Caco-2 (cell line): ENCODE results near the gene VPS13D. TPM values are rescaled to one million over a fixed set of nuclear protein-coding genes. Genes with fewer than 3 reads are reported as not detected.
"Not testable (repeated sequence)": the region's sequence is repeated elsewhere in the genome, so short reads cannot be mapped to it uniquely, and the experiment has no call there.

Experiments used
- BruUV-seq: library from RNA; stranded (reverse); fragments of 400-500 nt; replicated peaks from 2 replicates; lab custom pipeline; 2021; lab: Mats Ljungman, UMichigan
- CTCF ChIA-PET: fragments of 300-600 bp; sonication (Branson Sonifier 250); formaldehyde crosslinking; loops from one replicate; lab custom pipeline; 2022; ENCODE audit warnings: antibody characterized with exemption; lab: Charles Lee
- POLR2A ChIA-PET: fragments of 300-600 bp; sonication (Branson Sonifier 250); formaldehyde crosslinking; loops from one replicate; lab custom pipeline; 2022; ENCODE audit warnings: antibody characterized with exemption; lab: Charles Lee
- DNase-seq, 2 experiments: peaks; one replicate each; pipeline versions ENCODE4 v3.0.0 to v3.0.0-alpha.2; 2020 to 2022
- H3K27me3 ChIP-seq: replicated peaks from 2 replicates; pipeline ENCODE4 v1.6.0; 2011; ENCODE audit warnings: low read length; ENCODE audit not compliant: control insufficient read depth, insufficient read depth
- H3K36me3 ChIP-seq: 2 replicates; pipeline ENCODE4 v1.5.1; 2011; ENCODE audit warnings: low read length; ENCODE audit not compliant: control insufficient read depth, insufficient read depth
- H3K4me1 ChIP-seq: fragments of 250-450 bp; sonication (Bioruptor Pico); 2 replicates; pipeline ENCODE4 v1.5.1; 2020; ENCODE audit warnings: mild to moderate bottlenecking
- H3K4me3 ChIP-seq: 2 replicates; pipeline ENCODE4 v1.5.1; 2011; ENCODE audit warnings: low read depth, mild to moderate bottlenecking, control low read depth, low read length
- H3K9me3 ChIP-seq: fragments of 250-450 bp; sonication (Bioruptor Pico); 2 replicates; pipeline ENCODE4 v1.5.1; 2020; ENCODE audit warnings: mild to moderate bottlenecking, moderate library complexity
- H3K27ac Mint-ChIP-seq: one replicate; pipeline ENCODE4 v1.8.0; 2022; ENCODE audit warnings: mixed read lengths; ENCODE audit not compliant: unreplicated experiment
- H3K27me3 Mint-ChIP-seq: one replicate; pipeline ENCODE4 v1.8.0; 2022; ENCODE audit warnings: mixed read lengths; ENCODE audit not compliant: insufficient read depth, unreplicated experiment
- H3K36me3 Mint-ChIP-seq: one replicate; pipeline ENCODE4 v1.8.0; 2022; ENCODE audit warnings: mild to moderate bottlenecking, mixed read lengths; ENCODE audit not compliant: insufficient read depth, unreplicated experiment
- H3K4me1 Mint-ChIP-seq: one replicate; pipeline ENCODE4 v1.8.0; 2022; ENCODE audit warnings: low read depth, mixed read lengths; ENCODE audit not compliant: unreplicated experiment
- H3K4me3 Mint-ChIP-seq: one replicate; pipeline ENCODE4 v1.8.0; 2022; ENCODE audit warnings: mild to moderate bottlenecking, moderate library complexity, mixed read lengths; ENCODE audit not compliant: unreplicated experiment
- H3K9me3 Mint-ChIP-seq: one replicate; pipeline ENCODE4 v1.8.0; 2022; ENCODE audit warnings: mixed read lengths; ENCODE audit not compliant: unreplicated experiment
- intact Hi-C: fragments of 100-400 bp; cut with micrococcal nuclease; formaldehyde crosslinking; loops from one replicate; pipeline ENCODE4 v1.10.0; 2022; ENCODE audit not compliant: unreplicated experiment
- total RNA-seq: library from RNA; stranded (reverse); gene quantifications from 2 replicates; pipeline ENCODE4 v1.2.3, GENCODE V29; 2022
- TF ChIP-seq, protein P1 (sequence below), 2 experiments: fragments of 200-600 bp in 1 of 2; IDR thresholded peaks; 1 replicate in 1 of 2; 2 replicates in 1 of 2; pipeline versions ENCODE4 v1.5.1 to v1.8.0; 2011 to 2022; ENCODE audit warnings: antibody characterized with exemption in 1 of 2, control low read depth in 1 of 2, inconsistent platforms in 1 of 2, low read depth in 1 of 2, low read length in 1 of 2, mild to moderate bottlenecking in 1 of 2, moderate library complexity in 1 of 2; ENCODE audit not compliant: insufficient read depth in 1 of 2, severe bottlenecking in 1 of 2, unreplicated experiment in 1 of 2

The VPS13D gene
- total RNA-seq, 1 experiment from 2014 or later: 25.6 TPM

DNA sequence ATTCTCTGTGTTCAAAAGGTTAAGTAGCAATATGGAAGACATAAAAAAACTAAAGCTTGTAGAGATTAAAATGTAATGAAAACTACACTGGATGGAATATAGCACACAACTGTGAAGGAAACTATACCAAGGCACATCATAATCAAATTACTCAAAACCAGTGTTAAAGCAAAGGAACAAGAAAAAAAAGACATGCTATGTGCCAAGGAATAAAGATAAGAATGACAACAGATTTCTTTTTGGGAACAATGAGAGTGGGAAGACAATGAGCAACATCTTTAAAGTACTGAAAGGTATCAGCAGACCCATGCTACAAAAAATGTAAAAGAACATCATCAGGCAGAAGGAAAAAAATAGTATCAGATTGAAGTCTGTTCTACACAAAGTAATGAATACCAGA is 157.8 kb downstream of the VPS13D start:
- Mint-ChIP-seq H3K27ac (no peak overlapping the region), H3K27me3 (no peaks in the 10 kb centered on the region), H3K9me3 (peaks cover 24% of the 10 kb centered on the region), H3K4me1 (no peaks in the 10 kb centered on the region), H3K36me3 (peaks cover 46% of the 10 kb centered on the region), H3K4me3 (no peak overlapping the region)
- ChIA-PET CTCF (no interaction called here), POLR2A (no interaction called here)
- Histone ChIP-seq H3K9me3 (peaks cover 10% of the 10 kb centered on the region; the same call in 1 of the 2 replicates), H3K27me3 (no peaks in the 10 kb centered on the region), H3K4me3 (no peak overlapping the region), H3K4me1 (0 out of 2 replicates have a peak, but pooled peaks cover under 1% of the 10 kb centered on the region), H3K36me3 (peaks cover 14% of the 10 kb centered on the region)
- DNase-seq: no peak
- intact Hi-C loops: no loop called here
- BruUV-seq: no TSS peak
- TF ChIP-seq, protein P1, sequence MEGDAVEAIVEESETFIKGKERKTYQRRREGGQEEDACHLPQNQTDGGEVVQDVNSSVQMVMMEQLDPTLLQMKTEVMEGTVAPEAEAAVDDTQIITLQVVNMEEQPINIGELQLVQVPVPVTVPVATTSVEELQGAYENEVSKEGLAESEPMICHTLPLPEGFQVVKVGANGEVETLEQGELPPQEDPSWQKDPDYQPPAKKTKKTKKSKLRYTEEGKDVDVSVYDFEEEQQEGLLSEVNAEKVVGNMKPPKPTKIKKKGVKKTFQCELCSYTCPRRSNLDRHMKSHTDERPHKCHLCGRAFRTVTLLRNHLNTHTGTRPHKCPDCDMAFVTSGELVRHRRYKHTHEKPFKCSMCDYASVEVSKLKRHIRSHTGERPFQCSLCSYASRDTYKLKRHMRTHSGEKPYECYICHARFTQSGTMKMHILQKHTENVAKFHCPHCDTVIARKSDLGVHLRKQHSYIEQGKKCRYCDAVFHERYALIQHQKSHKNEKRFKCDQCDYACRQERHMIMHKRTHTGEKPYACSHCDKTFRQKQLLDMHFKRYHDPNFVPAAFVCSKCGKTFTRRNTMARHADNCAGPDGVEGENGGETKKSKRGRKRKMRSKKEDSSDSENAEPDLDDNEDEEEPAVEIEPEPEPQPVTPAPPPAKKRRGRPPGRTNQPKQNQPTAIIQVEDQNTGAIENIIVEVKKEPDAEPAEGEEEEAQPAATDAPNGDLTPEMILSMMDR (IDR thresholded peaks at IDR 0.05; ENCODE audit: insufficient read depth in 1 of 2, low read depth in 1 of 2, low read length in 1 of 2, severe bottlenecking in 1 of 2, unreplicated experiment in 1 of 2): no peak

DNA sequence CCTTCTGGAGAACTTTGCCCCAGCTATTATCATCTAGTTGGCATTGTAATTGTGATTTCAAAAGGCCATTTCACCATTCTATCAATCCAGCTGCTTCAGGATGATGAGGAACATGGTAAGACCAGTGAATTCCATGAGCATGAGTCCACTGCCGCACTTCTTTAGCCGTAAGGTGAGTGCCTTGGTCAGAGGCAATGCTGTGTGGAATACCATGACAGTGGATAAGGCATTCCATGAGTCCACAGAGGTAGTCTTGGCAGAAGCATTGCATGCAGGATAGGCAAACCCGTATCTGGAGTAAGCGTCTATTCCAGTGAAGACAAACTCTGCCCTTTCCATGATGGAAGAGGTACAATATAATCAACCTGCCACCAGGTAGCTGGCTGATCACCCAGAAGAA is 160.5 kb downstream of the VPS13D start:
- H3K4me3 ChIP-seq, H3K4me3 Mint-ChIP-seq, H3K4me1 Mint-ChIP-seq, H3K27me3 Mint-ChIP-seq, H3K27ac Mint-ChIP-seq, H3K36me3 ChIP-seq, BruUV-seq, POLR2A ChIA-PET, H3K27me3 ChIP-seq, DNase-seq, CTCF ChIA-PET, intact Hi-C loops, H3K4me1 ChIP-seq, H3K9me3 ChIP-seq: not testable (repeated sequence)
- H3K9me3 Mint-ChIP-seq: peaks cover 13% of the 10 kb centered on the region
- peaks cover 38% of the 10 kb centered on the region for H3K36me3 Mint-ChIP-seq

DNA sequence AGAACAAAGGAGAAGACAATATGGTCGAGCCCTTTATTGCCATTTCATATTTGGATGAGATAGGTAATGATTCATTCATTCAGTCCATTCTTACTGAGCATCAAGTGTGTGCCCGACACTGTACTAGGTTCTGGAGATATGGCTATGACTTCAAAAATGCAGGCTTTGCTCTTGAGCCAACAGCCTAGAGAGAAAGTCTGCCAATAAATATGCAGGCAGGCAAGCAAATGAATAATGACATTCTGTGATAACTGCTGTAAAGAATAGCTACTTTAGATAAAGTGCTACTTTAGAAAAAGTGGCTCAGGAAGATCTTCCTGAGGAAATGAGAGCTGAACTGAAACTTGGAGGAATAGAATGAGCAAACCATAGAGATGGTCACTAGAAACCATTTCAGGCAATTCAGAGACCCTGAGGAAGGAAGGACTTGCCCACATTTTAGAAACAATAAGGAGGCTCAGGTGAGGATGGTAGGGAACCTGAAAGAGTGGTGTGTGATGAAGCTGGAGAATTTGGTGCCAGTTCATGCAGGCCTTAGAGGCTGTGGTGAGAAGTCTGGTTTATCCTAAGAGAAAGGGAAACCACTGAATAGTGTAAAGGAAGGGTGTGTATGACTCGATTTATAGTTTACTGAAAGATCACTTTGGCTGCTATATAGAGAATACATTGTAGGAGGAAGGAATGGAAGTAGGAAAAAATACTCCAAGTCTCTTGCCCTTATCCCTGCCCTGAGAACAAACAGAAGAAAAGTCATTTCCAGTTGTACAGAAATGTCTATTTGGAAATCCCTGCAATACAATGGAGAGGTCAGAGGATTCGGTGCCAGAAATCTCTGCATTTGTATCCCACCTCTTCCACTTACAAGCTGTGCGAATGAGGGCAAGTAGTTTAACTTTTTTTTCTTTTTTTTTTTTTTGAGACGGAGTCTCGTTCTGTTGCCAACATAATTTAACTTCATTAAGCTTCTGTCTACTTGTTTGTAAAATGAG is 167.9 kb downstream of the VPS13D start:
- no peak overlapping the region for H3K4me3 ChIP-seq
- H3K4me1 ChIP-seq: peaks cover 19% of the 10 kb centered on the region
- no peaks in the 10 kb centered on the region for H3K27me3 Mint-ChIP-seq
- no peak for DNase-seq
- POLR2A ChIA-PET: no interaction called here
- intact Hi-C loops: no loop called here
- TF ChIP-seq, protein P1 (IDR thresholded peaks at IDR 0.05; ENCODE audit: insufficient read depth in 1 of 2, low read depth in 1 of 2, low read length in 1 of 2, severe bottlenecking in 1 of 2, unreplicated experiment in 1 of 2): no peak
- no peaks in the 10 kb centered on the region for H3K9me3 ChIP-seq
- no peaks in the 10 kb centered on the region for H3K36me3 ChIP-seq
- no peak overlapping the region for H3K27ac Mint-ChIP-seq
- peaks cover 6% of the 10 kb centered on the region for H3K4me1 Mint-ChIP-seq
- no peaks in the 10 kb centered on the region for H3K36me3 Mint-ChIP-seq
- no peaks in the 10 kb centered on the region for H3K9me3 Mint-ChIP-seq
- no TSS peak for BruUV-seq
- CTCF ChIA-PET: no interaction called here
- H3K27me3 ChIP-seq: no peaks in the 10 kb centered on the region
- H3K4me3 Mint-ChIP-seq: no peak overlapping the region
